Astrocyte (in vitro differentiated cells and primary cell): ENCODE results near the gene PLD6. TPM values are rescaled to one million over a fixed set of nuclear protein-coding genes. Genes with fewer than 3 reads are reported as not detected.

Experiments used
- DNase-seq: peaks from one replicate; pipeline ENCODE4 v3.0.0-alpha.2; 2010; ENCODE audit warnings: low read depth
- FAIRE-seq: peaks from 2 replicates; lab custom pipeline; 2011; peaks lifted over from hg19 to GRCh38; lab: Jason Lieb, UNC
- H2AFZ ChIP-seq: 2 replicates; pipeline ENCODE4 v1.6.0; 2012; ENCODE audit warnings: low read depth, low read length, inconsistent platforms
- H3K27ac ChIP-seq: 2 replicates; pipeline ENCODE4 v1.5.1; 2011; ENCODE audit warnings: low read depth, low read length, inconsistent platforms
- H3K27me3 ChIP-seq: 2 replicates; pipeline ENCODE4 v1.6.0; 2011; ENCODE audit warnings: low read length, inconsistent platforms; ENCODE audit not compliant: insufficient read depth
- H3K36me3 ChIP-seq: 2 replicates; pipeline ENCODE4 v1.5.1; 2011; ENCODE audit warnings: low read length, inconsistent platforms; ENCODE audit not compliant: insufficient read depth
- H3K4me1 ChIP-seq: 2 replicates; pipeline ENCODE4 v1.5.1; 2011; ENCODE audit warnings: low read length, inconsistent platforms; ENCODE audit not compliant: insufficient read depth
- H3K4me2 ChIP-seq: 2 replicates; pipeline ENCODE4 v1.6.0; 2012; ENCODE audit warnings: low read length, inconsistent platforms
- H3K4me3 ChIP-seq: 2 replicates; pipeline ENCODE4 v1.5.1; 2011; ENCODE audit warnings: low read depth, mild to moderate bottlenecking, low read length, inconsistent platforms; ENCODE audit not compliant: insufficient read depth
- H3K79me2 ChIP-seq: 2 replicates; pipeline ENCODE4 v1.6.0; 2012; ENCODE audit warnings: mild to moderate bottlenecking, low read length, inconsistent platforms; ENCODE audit not compliant: insufficient read depth
- H3K9ac ChIP-seq: 2 replicates; pipeline ENCODE4 v1.6.0; 2012; ENCODE audit warnings: mild to moderate bottlenecking, low read length, inconsistent platforms
- H3K9me3 ChIP-seq: 2 replicates; pipeline ENCODE4 v1.5.1; 2012; ENCODE audit warnings: low read depth, mild to moderate bottlenecking, low read length, inconsistent platforms; ENCODE audit not compliant: insufficient read depth
- H4K20me1 ChIP-seq: 2 replicates; pipeline ENCODE4 v1.6.0; 2012; ENCODE audit warnings: low read length, inconsistent platforms; ENCODE audit not compliant: insufficient read depth
- H3K27ac Mint-ChIP-seq: one replicate; pipeline ENCODE4 v1.8.0; 2021; ENCODE audit warnings: mild to moderate bottlenecking, mixed read lengths; ENCODE audit not compliant: unreplicated experiment
- H3K27me3 Mint-ChIP-seq: one replicate; pipeline ENCODE4 v1.8.0; 2021; ENCODE audit warnings: low read depth, mixed read lengths; ENCODE audit not compliant: unreplicated experiment
- H3K36me3 Mint-ChIP-seq: one replicate; pipeline ENCODE4 v1.8.0; 2021; ENCODE audit warnings: low read depth, mixed read lengths; ENCODE audit not compliant: unreplicated experiment
- H3K4me1 Mint-ChIP-seq: one replicate; pipeline ENCODE4 v1.8.0; 2021; ENCODE audit warnings: low read depth, mixed read lengths; ENCODE audit not compliant: unreplicated experiment
- H3K4me3 Mint-ChIP-seq: one replicate; pipeline ENCODE4 v1.8.0; 2021; ENCODE audit warnings: mild to moderate bottlenecking, moderate library complexity, mixed read lengths; ENCODE audit not compliant: unreplicated experiment
- H3K9me3 Mint-ChIP-seq: one replicate; pipeline ENCODE4 v1.8.0; 2021; ENCODE audit warnings: mild to moderate bottlenecking, mixed read lengths; ENCODE audit not compliant: unreplicated experiment
- CTCF ChIP-seq: IDR thresholded peaks from 2 replicates; pipeline ENCODE4 v1.5.1; 2011; ENCODE audit warnings: low read depth, mild to moderate bottlenecking, inconsistent platforms, low read length, moderate library complexity; ENCODE audit not compliant: insufficient read depth
- EZH2 ChIP-seq: IDR thresholded peaks from 2 replicates; pipeline ENCODE4 v1.6.1; 2012; ENCODE audit warnings: mild to moderate bottlenecking, low read length, inconsistent platforms; ENCODE audit not compliant: insufficient read depth
- total RNA-seq: library from RNA; stranded (reverse); gene quantifications from 2 replicates; pipeline ENCODE4 v1.2.1, GENCODE V29; 2021

PLD6 gene
- total RNA-seq, 1 donor from 2014 or later = 0.64 TPM

- H3K4me1 ChIP-seq = peaks cover 41% of the 10 kb centered on the region
- peak overlapping the region; percentile 58 for H3K4me2 ChIP-seq
- Mint-ChIP-seq H3K27ac (no peak overlapping the region), H3K4me3 (no peak overlapping the region), H3K27me3 (no peaks in the 10 kb centered on the region), H3K36me3 (peaks cover 35% of the 10 kb centered on the region), H3K4me1 (peaks cover 23% of the 10 kb centered on the region), H3K9me3 (no peaks in the 10 kb centered on the region)
- H3K27me3 ChIP-seq = no peaks in the 10 kb centered on the region
- H3K27ac ChIP-seq = peak overlapping the region; percentile 73
- TF ChIP-seq EZH2 = no peak
- TF ChIP-seq CTCF = no peak
- no peak overlapping the region for H2AFZ ChIP-seq
- FAIRE-seq = no peak
- H3K79me2 ChIP-seq = peaks cover 19% of the 10 kb centered on the region
- no peak overlapping the region for H3K4me3 ChIP-seq
- H3K9ac ChIP-seq = peak overlapping the region; percentile 45
- H3K9me3 ChIP-seq = no peaks in the 10 kb centered on the region
- no peak for DNase-seq
- peaks cover 41% of the 10 kb centered on the region for H4K20me1 ChIP-seq
- peaks cover 35% of the 10 kb centered on the region for H3K36me3 ChIP-seq
Observed at GRCh38 chr17:17155568-17155967, 50.6 kb downstream of the PLD6 start.

- no peak for DNase-seq
- Mint-ChIP-seq H3K9me3 (no peaks in the 10 kb centered on the region), H3K27ac (no peak overlapping the region), H3K4me3 (no peak overlapping the region), H3K27me3 (no peaks in the 10 kb centered on the region), H3K36me3 (peaks cover 40% of the 10 kb centered on the region), H3K4me1 (peaks cover 24% of the 10 kb centered on the region)
- peaks cover 18% of the 10 kb centered on the region for H3K79me2 ChIP-seq
- no peak overlapping the region for H3K4me3 ChIP-seq
- H3K36me3 ChIP-seq = peaks cover 35% of the 10 kb centered on the region
- H3K4me2 ChIP-seq = no peak overlapping the region
- no peak overlapping the region for H3K9ac ChIP-seq
- FAIRE-seq = no peak
- H3K9me3 ChIP-seq = no peaks in the 10 kb centered on the region
- no peak overlapping the region for H3K27ac ChIP-seq
- peaks cover 41% of the 10 kb centered on the region for H4K20me1 ChIP-seq
- H3K27me3 ChIP-seq = no peaks in the 10 kb centered on the region
- H2AFZ ChIP-seq = no peak overlapping the region
- TF ChIP-seq EZH2 (no peak), CTCF (no peak)
- H3K4me1 ChIP-seq = peaks cover 45% of the 10 kb centered on the region
Observed at GRCh38 chr17:17154981-17155380, 51.2 kb downstream of the PLD6 start.

- no peak overlapping the region for H3K4me2 ChIP-seq
- peaks cover 45% of the 10 kb centered on the region for H4K20me1 ChIP-seq
- H3K36me3 ChIP-seq = peaks cover 36% of the 10 kb centered on the region
- H3K9me3 ChIP-seq = no peaks in the 10 kb centered on the region
- Mint-ChIP-seq H3K4me1 (peaks cover 24% of the 10 kb centered on the region), H3K27me3 (no peaks in the 10 kb centered on the region), H3K4me3 (no peak overlapping the region), H3K9me3 (no peaks in the 10 kb centered on the region), H3K36me3 (peaks cover 36% of the 10 kb centered on the region), H3K27ac (no peak overlapping the region)
- peaks cover 18% of the 10 kb centered on the region for H3K79me2 ChIP-seq
- FAIRE-seq (no peak), DNase-seq (no peak)
- no peak overlapping the region for H3K27ac ChIP-seq
- TF ChIP-seq CTCF = no peak
- no peak for TF ChIP-seq EZH2
- peaks cover 45% of the 10 kb centered on the region for H3K4me1 ChIP-seq
- H2AFZ ChIP-seq = no peak overlapping the region
- no peak overlapping the region for H3K4me3 ChIP-seq
- H3K9ac ChIP-seq = no peak overlapping the region
- H3K27me3 ChIP-seq = no peaks in the 10 kb centered on the region
Observed at GRCh38 chr17:17154556-17154955, 51.6 kb downstream of the PLD6 start.
